Stomach (tissue), 9 donors: ENCODE measurements around the gene EME2. TPM values are rescaled to one million over a fixed set of nuclear protein-coding genes. Genes with fewer than 3 reads are reported as not detected.

Experiments
- DNase-seq, 2 donors: peaks; one replicate each; pipeline versions ENCODE4 v3.0.0 to v3.0.0-alpha.2; 2013 to 2019
- H3K27ac ChIP-seq, 5 donors: fragments of 200-600 bp in 4 of 5; sonication (generic) in 4 of 5; one replicate each; pipeline ENCODE4 v1.5.1; 2013 to 2019; ENCODE audit warnings: mild to moderate bottlenecking in 1 of 5, moderate library complexity in 1 of 5
- H3K27me3 ChIP-seq, 3 donors: fragments of 200-600 bp; sonication (generic); one replicate each; pipeline ENCODE4 v1.5.1; 2017 to 2019; ENCODE audit warnings: mixed run types in 1 of 3
- H3K36me3 ChIP-seq, 4 donors: fragments of 200-600 bp; sonication (generic); 1 replicate in 3 of 4; 2 replicates in 1 of 4; pipeline ENCODE4 v1.5.1; 2016 to 2019
- H3K4me1 ChIP-seq, 4 donors: fragments of 200-600 bp; sonication (generic); one replicate each; pipeline ENCODE4 v1.5.1; 2016 to 2019
- H3K4me3 ChIP-seq, 4 donors: fragments of 200-600 bp; sonication (generic) in 3 of 4; one replicate each; pipeline ENCODE4 v1.5.1; 2016 to 2019; ENCODE audit warnings: mild to moderate bottlenecking in 1 of 4
- H3K9me3 ChIP-seq, 4 donors: fragments of 200-600 bp; sonication (generic); one replicate each; pipeline ENCODE4 v1.5.1; 2016 to 2019
- CTCF ChIP-seq, 7 experiments: fragments of 450-650 bp in 4 of 7; fragments of 200-600 bp in 3 of 7; sonication (generic) in 3 of 7; IDR thresholded peaks; one replicate each; pipeline ENCODE4 v1.5.1; 2016 to 2019; ENCODE audit warnings: antibody characterized with exemption in 7 of 7, control low read depth in 2 of 7, mild to moderate bottlenecking in 1 of 7
- EP300 ChIP-seq: sonication (generic); formaldehyde crosslinking; IDR thresholded peaks from one replicate; pipeline ENCODE4 v1.6.1; 2017; ENCODE audit warnings: antibody characterized with exemption
- POLR2A ChIP-seq, 4 donors: fragments of 450-650 bp; IDR thresholded peaks; one replicate each; pipeline ENCODE4 v1.6.1; 2016; ENCODE audit warnings: antibody characterized with exemption in 4 of 4, control low read depth in 2 of 4, mild to moderate bottlenecking in 1 of 4, moderate library complexity in 1 of 4
- POLR2AphosphoS5 ChIP-seq, 3 donors: sonication (generic); formaldehyde crosslinking; IDR thresholded peaks; one replicate each; pipeline ENCODE4 v1.6.1; 2016; ENCODE audit warnings: antibody characterized with exemption in 3 of 3
- WGBS, 5 donors: extraction: QIAGEN DNeasy Blood & Tissue Kit in 3 of 5; methylation state at CpG; one replicate each; pipeline versions ENCODE4 v1.1.5 to v1.1.7; 2013 to 2018; 5-methylcytosine and 5-hydroxymethylcytosine counted together
- intact Hi-C: fragments of 100-400 bp; cut with DNase I; formaldehyde crosslinking; loops from one replicate; pipeline ENCODE4 v1.15.1; 2023; ENCODE audit warnings: low total_unique reads
- polyA plus RNA-seq, 3 donors: library from polyadenylated mRNA; stranded (reverse); fragments of 200-250 nt; gene quantifications; one replicate each; pipeline ENCODE4 v1.2.3, GENCODE V29; 2013
- total RNA-seq, 5 donors: library from RNA; depleted of rRNA; stranded (reverse); fragments of >200 nt; gene quantifications; one replicate each; pipeline versions ENCODE4 v1.1.0 to v1.2.3, GENCODE V29; 2014 to 2016
- donor health status: healthy with polysubstance abuse.
- donor health status: Bipolar disorder and iron deficiency.
- donor health status: healthy.

EME2 gene
- total and polyA plus RNA-seq, 8 donors = 2.6 to 94.1 (median 13.3) TPM

- Histone ChIP-seq H3K27ac (no peak overlapping the region), H3K27me3 (no peaks in the 10 kb centered on the region), H3K9me3 (no peaks in the 10 kb centered on the region), H3K4me3 (no peak overlapping the region), H3K36me3 (peaks cover 29 to 99% (median 94%) of the 10 kb centered on the region in 4 donors), H3K4me1 (no peaks in the 10 kb centered on the region)
- 89 to 98% (median 97%) methylated on average over 14 of the region's 14 CpGs for WGBS, 5 donors
- no peak for TF ChIP-seq CTCF (IDR thresholded peaks at IDR 0.05)
- TF ChIP-seq POLR2AphosphoS5 (IDR thresholded peaks at IDR 0.05) = no peak
- TF ChIP-seq POLR2A (IDR thresholded peaks at IDR 0.05) = no peak
- TF ChIP-seq EP300 = no peak
- no peak for DNase-seq
- intact Hi-C loops = no loop called here
These were observed 19.8 kb upstream of the EME2 start for GRCh38 chr16:1752853-1753252.

GRCh38 chr16:1754204-1754603 lies 18.4 kb upstream of the EME2 start:
- Histone ChIP-seq H3K4me3 (no peak overlapping the region), H3K9me3 (no peaks in the 10 kb centered on the region), H3K27me3 (no peaks in the 10 kb centered on the region), H3K27ac (no peak overlapping the region), H3K36me3 (peaks cover 15 to 99% (median 94%) of the 10 kb centered on the region in 4 donors), H3K4me1 (no peaks in the 10 kb centered on the region)
- WGBS, 5 donors = 92 to 96% (median 95%) methylated on average over 12 of the region's 12 CpGs
- intact Hi-C loops = no loop called here
- TF ChIP-seq EP300 = no peak
- TF ChIP-seq POLR2AphosphoS5 (IDR thresholded peaks at IDR 0.05) = no peak
- no peak for TF ChIP-seq POLR2A (IDR thresholded peaks at IDR 0.05)
- no peak for TF ChIP-seq CTCF (IDR thresholded peaks at IDR 0.05)
- no peak for DNase-seq

GRCh38 chr16:1757714-1758461 lies 14.7 kb upstream of the EME2 start:
- Histone ChIP-seq H3K4me1 (peaks cover 0 to 5% (median 2%) of the 10 kb centered on the region in 4 donors), H3K9me3 (no peaks in the 10 kb centered on the region), H3K27ac (no peak overlapping the region), H3K4me3 (no peak overlapping the region), H3K27me3 (no peaks in the 10 kb centered on the region), H3K36me3 (peaks cover 28 to 99% (median 94%) of the 10 kb centered on the region in 4 donors)
- TF ChIP-seq POLR2AphosphoS5 (IDR thresholded peaks at IDR 0.05) (no peak), POLR2A (IDR thresholded peaks at IDR 0.05) (no peak), EP300 (no peak), CTCF (IDR thresholded peaks at IDR 0.05) (no peak)
- intact Hi-C loops = no loop called here
- peak in 1 of 2 donors; percentile 22 for DNase-seq
- WGBS, 5 donors = 78 to 94% (median 91%) methylated on average over 21 to 37 of the region's 37 CpGs

- Histone ChIP-seq H3K27me3 (no peaks in the 10 kb centered on the region), H3K4me3 (no peak overlapping the region), H3K36me3 (peaks cover 35 to 100% (median 96%) of the 10 kb centered on the region in 4 donors), H3K27ac (no peak overlapping the region), H3K9me3 (no peaks in the 10 kb centered on the region), H3K4me1 (peaks cover 0 to 16% (median 6%) of the 10 kb centered on the region in 4 donors)
- 90 to 99% (median 93%) methylated on average over 11 to 18 of the region's 18 CpGs for WGBS, 5 donors
- TF ChIP-seq POLR2AphosphoS5 (IDR thresholded peaks at IDR 0.05) = no peak
- no peak for TF ChIP-seq POLR2A (IDR thresholded peaks at IDR 0.05)
- no peak for TF ChIP-seq CTCF (IDR thresholded peaks at IDR 0.05)
- TF ChIP-seq EP300 = no peak
- DNase-seq = no peak
- intact Hi-C loops = no loop called here
These were observed 13.7 kb upstream of the EME2 start for GRCh38 chr16:1758923-1759322.
